Middle frontal gyrus (tissue), 1 donor: Measurements from ENCODE around the gene MTHFD1L.
"Not testable (repeated sequence)": the region's sequence is repeated elsewhere in the genome, so short reads cannot be mapped to it uniquely, and the experiment has no call there.

Experiments used
- DNase-seq: peaks from one replicate; pipeline ENCODE4 v3.0.0-alpha.2; 2015; ENCODE audit warnings: low spot score; ENCODE audit errors: extremely low spot score

Gene MTHFD1L

GRCh38 chr6:151038616-151039015 is 173.1 kb downstream of the MTHFD1L start:
- DNase-seq, result no peak

GRCh38 chr6:151040888-151041521 is 175.5 kb downstream of the MTHFD1L start:
- DNase-seq, result not testable (repeated sequence)

- DNase-seq, result no peak
Observed at GRCh38 chr6:151041686-151042085, 176.2 kb downstream of the MTHFD1L start.

GRCh38 chr6:151042911-151043330 is 177.4 kb downstream of the MTHFD1L start:
- not testable (repeated sequence) for DNase-seq

DNA sequence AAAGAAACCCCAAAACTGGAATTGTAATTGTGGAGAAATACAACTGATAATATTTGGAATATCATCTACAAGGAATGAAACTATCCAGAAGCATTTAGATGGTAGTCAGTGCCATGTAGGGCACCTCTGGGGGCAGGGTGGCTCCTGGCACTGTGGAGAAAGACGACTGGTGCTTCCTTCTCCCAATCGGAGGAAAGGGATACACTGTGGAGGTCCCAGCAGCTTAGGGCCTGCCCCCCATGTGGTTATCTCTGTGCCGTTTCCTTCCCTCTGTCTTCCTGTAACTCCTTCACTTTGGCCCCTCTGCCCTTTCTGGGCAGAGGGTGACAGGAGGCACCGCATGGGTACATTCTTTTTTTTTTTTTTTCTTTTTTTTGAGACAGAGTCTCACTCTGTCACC is 178.4 kb downstream of the MTHFD1L start:
- no peak for DNase-seq

DNA sequence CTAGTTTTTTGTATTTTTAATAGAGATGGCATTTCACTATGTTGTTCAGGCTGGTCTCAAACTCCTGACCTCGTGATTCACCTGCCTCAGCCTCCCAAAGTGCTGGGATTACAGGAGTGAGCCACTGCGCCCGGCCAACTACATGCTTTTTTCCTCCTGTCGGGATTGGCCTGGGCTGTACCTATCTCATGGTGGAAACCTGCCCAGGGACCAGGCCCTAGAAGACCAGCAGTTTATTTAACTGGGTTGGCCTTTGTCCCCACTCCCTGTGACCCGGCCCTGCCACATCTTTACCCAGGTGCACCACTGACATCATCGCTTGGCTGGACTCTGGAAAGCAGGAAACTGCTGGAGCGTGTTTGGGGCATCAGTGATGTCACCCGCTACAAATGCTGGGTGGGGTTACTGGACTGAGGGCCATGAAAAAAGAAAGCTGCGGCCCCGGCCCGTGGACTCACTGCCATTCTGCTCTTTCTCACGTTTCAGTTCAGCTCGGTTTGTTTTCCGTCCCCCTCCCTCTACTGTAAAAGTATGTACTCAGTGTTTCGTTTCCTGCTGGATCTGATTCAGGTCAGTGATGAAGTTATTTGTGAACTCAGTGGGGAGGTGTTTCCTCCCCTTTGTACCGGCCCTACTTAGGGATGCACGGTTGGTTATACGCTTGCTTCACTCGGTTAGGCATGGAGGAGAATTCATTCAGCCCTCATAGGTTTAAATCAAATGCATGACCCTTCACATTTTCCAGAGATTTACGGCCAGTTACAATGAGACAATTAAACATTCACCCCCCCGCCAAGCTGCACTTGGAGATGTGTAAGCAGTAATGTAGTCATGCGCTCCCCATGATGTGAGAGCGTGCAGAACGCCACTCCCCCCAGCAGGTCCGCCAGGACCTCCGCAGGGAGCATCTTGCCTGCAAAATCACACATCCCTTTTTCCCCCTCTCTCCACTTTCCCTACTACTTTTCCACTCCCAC is 179.3 kb downstream of the MTHFD1L start:
- DNase-seq, result no peak

GRCh38 chr6:151045511-151046222 is 180.2 kb downstream of the MTHFD1L start:
- DNase-seq, result not testable (repeated sequence)

DNA sequence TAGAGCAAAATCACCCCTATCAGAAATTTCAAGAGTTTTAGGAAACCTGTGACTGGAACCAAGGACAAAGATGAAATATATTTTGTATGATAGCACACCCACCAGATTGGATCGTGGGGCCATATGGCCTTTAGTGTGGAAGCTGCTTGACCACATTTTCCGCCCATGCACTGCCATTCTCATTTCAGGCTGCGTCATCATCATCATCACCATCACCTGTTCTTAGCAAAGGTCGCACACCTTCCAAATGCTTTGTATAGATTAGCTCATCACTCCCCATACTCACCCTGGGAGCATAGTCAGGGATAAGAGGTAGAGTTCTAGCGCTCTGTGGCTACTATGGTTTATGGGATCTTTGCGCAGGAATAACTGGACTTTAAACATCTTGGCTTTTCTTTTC is 185.7 kb downstream of the MTHFD1L start:
- DNase-seq, result no peak

DNA sequence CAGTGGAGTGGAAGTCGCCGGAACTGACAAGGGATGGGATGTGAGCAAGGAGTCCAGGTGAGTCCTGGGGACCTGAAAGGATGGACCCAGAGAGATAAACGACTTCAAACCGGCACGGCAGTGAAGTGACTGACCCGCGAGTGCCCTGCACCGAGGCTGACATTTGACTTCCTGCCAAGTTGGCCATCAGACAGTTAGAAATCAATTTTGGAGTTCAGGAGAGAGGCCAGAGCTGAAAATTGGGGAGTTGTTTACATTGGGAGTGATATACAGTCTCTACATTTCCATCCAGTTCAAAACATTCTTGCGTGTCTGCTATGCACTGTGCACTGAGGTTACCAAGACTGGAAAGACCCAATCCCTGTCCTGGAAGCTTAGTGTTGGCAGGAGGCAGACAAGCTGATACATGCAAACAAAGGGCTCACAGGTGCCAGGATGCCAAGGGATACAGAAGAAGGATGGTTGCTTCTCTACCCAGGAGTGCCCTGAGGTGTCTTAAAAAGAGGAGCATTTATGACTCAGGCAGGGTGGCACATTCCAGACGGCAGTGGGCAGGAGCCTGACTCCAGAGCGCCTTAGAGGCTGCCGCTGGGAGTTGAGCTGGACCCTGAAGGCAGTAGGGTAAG is 186.6 kb downstream of the MTHFD1L start:
- DNase-seq, result no peak

DNA sequence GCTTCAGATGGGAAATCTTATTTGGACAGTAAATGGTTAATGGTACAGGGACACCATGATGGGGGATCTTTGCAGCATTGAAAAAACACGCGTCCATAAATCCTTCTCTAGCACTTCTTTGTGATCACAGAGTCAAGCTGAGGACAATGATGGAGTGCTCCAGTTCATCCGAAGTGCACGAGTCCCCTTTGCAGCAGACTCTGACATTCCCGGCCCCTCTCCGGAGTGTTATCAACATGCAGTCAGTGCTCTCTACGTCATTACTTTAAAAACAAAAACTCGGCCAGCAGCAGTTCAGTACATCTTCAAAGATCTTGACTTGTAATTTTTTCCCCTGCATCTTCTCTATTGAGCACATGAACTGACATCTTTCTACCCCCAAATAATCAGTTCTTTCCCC is 188.8 kb downstream of the MTHFD1L start:
- DNase-seq, result no peak

DNA sequence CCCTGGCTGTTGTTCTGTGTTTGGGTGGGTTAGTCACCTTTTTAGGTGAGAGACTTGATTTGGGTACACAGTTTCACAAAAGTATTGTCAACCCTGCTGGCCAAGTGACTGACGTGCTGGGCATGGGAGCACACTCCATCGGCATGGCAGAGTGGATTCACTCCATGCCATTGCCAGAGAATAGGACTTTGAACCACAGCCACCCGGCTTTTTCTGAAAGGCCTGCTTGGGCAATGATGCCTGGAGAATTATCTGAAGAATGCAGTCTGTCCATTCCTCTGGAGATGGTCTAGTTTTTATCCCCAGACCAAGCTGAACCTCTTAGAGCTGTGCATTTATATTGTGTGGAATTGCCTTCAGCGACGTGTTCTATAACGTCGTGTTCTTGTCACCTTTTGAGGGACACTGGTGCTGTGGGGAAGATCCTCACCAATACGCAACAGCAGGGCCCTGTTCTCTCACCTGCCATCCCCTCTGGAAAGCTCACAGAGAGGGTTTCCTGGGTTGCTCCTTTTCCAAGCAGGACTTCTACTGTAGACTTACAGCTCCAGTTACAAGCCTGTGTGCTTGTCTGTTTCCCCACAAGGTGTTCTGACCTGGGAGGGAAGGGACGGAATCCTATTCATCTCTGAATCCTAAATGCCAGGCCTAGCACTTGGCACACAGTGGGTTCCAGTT is 190.9 kb downstream of the MTHFD1L start:
- DNase-seq, result no peak

GRCh38 chr6:151057061-151057460 is 191.6 kb downstream of the MTHFD1L start:
- DNase-seq, result no peak

- DNase-seq, result no peak
Observed at GRCh38 chr6:151058021-151058733, 192.7 kb downstream of the MTHFD1L start.

- DNase-seq, result no peak
Observed at GRCh38 chr6:151059612-151060095, 194.2 kb downstream of the MTHFD1L start.

- no peak for DNase-seq
Observed at GRCh38 chr6:151060096-151060765, 194.7 kb downstream of the MTHFD1L start.

- DNase-seq, result no peak
Observed at GRCh38 chr6:151060766-151061531, 195.4 kb downstream of the MTHFD1L start.

DNA sequence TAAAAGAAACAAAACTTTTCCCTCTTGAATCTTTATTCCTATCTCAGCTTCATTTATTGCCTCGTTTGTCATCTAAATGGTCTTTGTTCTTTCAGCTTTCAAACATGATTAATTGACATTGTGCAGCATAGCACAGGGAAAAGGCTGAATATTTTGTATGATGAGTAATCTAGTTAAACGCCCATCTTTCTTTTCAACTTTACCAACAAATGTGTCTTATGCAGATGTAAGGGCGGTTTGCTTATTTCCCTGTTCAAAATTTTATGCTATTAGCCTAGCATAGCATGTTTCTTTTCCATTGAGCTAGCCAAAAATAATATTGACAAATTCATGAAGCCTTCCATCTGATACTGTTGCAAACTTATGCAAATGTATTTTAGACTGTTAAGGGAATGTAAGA is 197.8 kb downstream of the MTHFD1L start:
- no peak for DNase-seq

DNA sequence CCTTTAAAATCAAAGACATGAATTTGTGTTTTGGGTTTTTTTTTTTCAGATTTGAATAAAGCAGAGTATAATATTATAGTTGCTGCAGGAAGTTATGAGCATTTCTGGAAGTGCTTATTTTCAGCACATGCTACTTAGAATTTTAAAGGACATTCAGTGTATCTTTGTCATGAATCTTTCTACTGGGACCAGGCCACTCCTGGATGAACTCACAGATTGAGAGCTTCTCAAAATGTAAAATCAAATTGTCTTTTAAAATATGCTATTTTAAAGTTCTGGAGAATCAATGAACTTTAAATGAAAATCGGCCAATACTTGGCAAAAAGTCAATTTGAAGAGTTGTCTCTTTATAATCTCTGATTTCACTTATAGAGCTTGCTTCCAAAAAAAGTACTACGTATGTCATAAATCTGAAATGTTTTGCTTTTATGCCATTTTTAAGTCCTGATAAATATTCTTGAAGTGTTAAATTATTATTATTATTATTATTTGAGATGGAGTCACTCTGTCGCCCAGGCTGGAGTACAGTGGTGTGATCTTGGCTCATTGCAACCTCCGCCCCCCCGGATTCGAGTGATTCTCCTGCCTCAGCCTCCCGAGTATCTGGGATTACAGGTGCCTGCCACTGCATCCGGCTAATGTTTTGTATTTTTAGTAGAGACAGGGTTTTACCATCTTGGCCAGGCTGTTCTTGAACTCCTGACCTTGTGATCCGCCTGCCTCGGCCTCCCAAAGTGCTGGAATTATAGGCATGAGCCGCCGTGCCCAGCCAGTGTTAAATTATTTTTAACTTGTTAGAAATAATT is 198.5 kb downstream of the MTHFD1L start:
- DNase-seq, result no peak
